GM12892 (cell line): ENCODE results near the gene FAM90A1.
"Not testable (repeated sequence)": the region's sequence is repeated elsewhere in the genome, so short reads cannot be mapped to it uniquely, and the experiment has no call there.

Source experiments
- POLR2A ChIP-seq: IDR thresholded peaks from 2 replicates; pipeline ENCODE4 v1.6.1; 2011; ENCODE audit warnings: low read depth, low read length, control low read depth
- POLR2AphosphoS5 ChIP-seq: IDR thresholded peaks from 2 replicates; pipeline ENCODE4 v1.6.1; 2011; ENCODE audit warnings: low read depth, low read length, control low read depth
- TAF1 ChIP-seq: IDR thresholded peaks from 2 replicates; pipeline ENCODE4 v1.6.1; 2011; ENCODE audit warnings: low read depth, mild to moderate bottlenecking, control low read depth, low read length, borderline replicate concordance

DNA sequence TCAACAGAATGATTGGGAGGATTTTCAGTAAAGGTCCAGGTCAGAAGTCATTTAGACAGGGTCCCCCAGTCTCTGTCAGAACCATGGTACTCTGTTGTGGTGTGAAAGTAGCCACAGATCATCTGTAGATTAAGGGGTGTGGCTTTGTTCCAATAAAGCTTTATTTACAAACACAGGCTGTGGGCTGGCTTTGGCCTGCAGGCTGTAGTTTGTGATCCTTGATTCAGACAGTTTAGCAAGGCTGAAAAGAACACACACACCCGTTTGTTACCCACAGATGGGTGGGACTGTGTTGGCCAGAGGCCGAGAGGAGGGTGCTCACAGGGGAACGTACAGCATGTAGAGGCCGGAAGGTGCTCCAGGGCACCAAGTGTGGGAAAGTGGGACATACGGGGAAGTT is 3.6 kb upstream of the FAM90A1 start:
- not testable (repeated sequence) for TF ChIP-seq POLR2AphosphoS5, POLR2A, TAF1
